HG02759 (cell line): ENCODE data around the gene DDX25.
A peak's percentile ranks its signal among the peaks of the same experiment; 100 is the strongest.
"Not testable (repeated sequence)": the region's sequence is repeated elsewhere in the genome, so short reads cannot be mapped to it uniquely, and the experiment has no call there.

Source experiments
- ATAC-seq: cut with Tn5 transposase; IDR thresholded peaks from one replicate; pipeline ENCODE4 v1.9.1; 2021; ENCODE audit warnings: mild to moderate bottlenecking, moderate library complexity; ENCODE audit not compliant: unreplicated experiment

The DDX25 gene

GRCh38 chr11:125902927-125903710 is 1.2 kb upstream of the DDX25 start, which contains the start of gene PUS3:
PUS3 (minus strand) TSS chr11:125903206; CDS start chr11:125896284, 6,922 bp downstream.
- ATAC-seq: peak; percentile 97

GRCh38 chr11:125904678-125905077 is 370 bp downstream of the DDX25 start:
- no peak for ATAC-seq

GRCh38 chr11:125910226-125910849 is 6.0 kb downstream of the DDX25 start:
- ATAC-seq: no peak

- ATAC-seq: not testable (repeated sequence)
Measured at GRCh38 chr11:125914601-125915000, 10.3 kb downstream of the DDX25 start.

GRCh38 chr11:125916683-125917347 is 12.5 kb downstream of the DDX25 start:
- no peak for ATAC-seq

- no peak for ATAC-seq
Measured at GRCh38 chr11:125918140-125918840, 14.0 kb downstream of the DDX25 start.

- no peak for ATAC-seq
Measured at GRCh38 chr11:125921042-125921441, 16.7 kb downstream of the DDX25 start.

- ATAC-seq: no peak
Measured at GRCh38 chr11:125922156-125922555, 17.8 kb downstream of the DDX25 start.

- peak; percentile 76 for ATAC-seq
Measured at GRCh38 chr11:125923012-125923579, 18.8 kb downstream of the DDX25 start.

- ATAC-seq: no peak
Measured at GRCh38 chr11:125923633-125924032, 19.3 kb downstream of the DDX25 start.

GRCh38 chr11:125924384-125925007 is 20.2 kb downstream of the DDX25 start:
- ATAC-seq: no peak

GRCh38 chr11:125925247-125925740 is 21.0 kb downstream of the DDX25 start:
- ATAC-seq: no peak

GRCh38 chr11:125925804-125926203 is 21.5 kb downstream of the DDX25 start:
- no peak for ATAC-seq

- no peak for ATAC-seq
Measured at GRCh38 chr11:125926682-125927081, 22.4 kb downstream of the DDX25 start.

GRCh38 chr11:125929445-125930075 is 25.3 kb downstream of the DDX25 start:
- no peak for ATAC-seq

- no peak for ATAC-seq
Measured at GRCh38 chr11:125930076-125930450, 25.8 kb downstream of the DDX25 start.

GRCh38 chr11:125931116-125931515 is 26.8 kb downstream of the DDX25 start:
- ATAC-seq: no peak

GRCh38 chr11:125931668-125932067 is 27.4 kb downstream of the DDX25 start:
- ATAC-seq: no peak

- ATAC-seq: no peak
Measured at GRCh38 chr11:125932301-125932700, 28.0 kb downstream of the DDX25 start.
